SK-N-DZ (cell line): Measurements from ENCODE around the gene WSB1.
A peak's percentile ranks its signal among the peaks of the same experiment; 100 is the strongest.
"Not testable (repeated sequence)": the region's sequence is repeated elsewhere in the genome, so short reads cannot be mapped to it uniquely, and the experiment has no call there.

ENCODE experiments used
- DNase-seq: peaks from one replicate; pipeline ENCODE4 v3.0.0-alpha.2; 2015; ENCODE audit warnings: low spot score

Gene WSB1

DNA sequence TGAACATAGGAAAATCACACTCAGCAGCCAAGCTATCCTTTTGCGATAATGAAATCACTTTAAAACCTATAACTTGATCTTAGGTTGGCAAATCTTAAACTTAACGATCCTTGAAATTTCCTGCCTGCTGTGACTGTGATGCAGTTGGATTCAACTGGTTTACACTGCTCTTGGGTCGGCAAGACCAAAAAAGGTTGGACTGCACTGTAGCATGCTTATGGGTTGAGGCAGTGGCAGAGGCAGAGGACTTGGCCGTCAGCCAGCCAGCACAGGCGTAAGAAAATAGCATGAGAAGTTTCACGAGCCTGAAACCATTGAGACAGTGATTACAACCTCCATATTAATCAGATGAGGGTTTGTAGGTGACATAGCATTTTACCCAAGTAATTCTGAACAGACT, 21.4 kb downstream of the WSB1 start:
- DNase-seq, result no peak

DNA sequence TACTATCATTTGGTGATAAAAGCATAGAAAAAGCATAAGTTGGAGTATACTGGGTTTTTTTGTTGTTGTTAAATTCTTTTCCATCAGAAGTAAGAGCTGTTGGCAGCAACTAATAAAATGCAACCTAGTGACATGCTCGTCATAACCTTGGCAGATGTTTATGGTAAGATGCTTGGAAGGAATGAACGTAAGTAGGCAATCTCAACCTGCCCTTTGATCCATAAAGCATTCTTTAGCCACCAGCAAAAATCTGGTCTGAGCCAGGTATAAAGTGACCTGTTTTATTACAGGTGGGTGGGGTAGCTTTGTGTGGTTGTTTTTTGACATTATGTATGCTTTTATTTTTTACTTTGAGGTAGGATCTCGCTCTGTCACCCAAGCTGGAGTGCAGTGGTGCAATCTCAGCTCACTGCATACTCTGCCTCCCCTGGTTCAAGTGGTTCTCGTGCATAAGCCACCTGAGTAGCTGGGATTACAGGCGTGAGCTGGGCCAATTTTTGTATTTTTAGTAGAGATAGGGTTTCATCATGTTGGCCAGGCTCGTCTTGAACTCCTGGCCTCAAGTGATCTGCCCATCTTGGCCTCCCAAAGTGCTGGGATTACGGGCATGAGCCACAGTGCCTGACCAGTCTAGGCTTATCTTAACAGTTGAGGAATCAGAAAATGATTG, 22.0 kb downstream of the WSB1 start:
- DNase-seq, result no peak

DNA sequence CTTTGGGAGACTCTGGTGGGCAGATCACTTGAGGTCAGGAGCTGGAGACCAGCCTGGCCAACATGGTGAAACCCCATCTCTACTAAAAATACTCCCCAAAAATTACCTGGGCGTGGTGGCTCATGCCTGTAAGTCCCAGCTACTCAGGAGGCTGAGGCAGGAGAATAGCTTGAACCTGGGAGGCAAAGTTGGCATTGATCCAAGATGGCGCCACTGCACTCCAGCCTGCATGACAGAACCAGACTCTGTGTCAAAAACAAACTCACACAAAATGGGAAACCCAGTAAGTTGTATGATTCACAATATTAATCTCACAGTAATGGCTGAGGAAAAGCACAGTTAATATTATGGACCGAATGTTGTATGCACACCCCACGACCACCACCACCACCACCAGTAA, 24.3 kb downstream of the WSB1 start:
- no peak for DNase-seq

DNA sequence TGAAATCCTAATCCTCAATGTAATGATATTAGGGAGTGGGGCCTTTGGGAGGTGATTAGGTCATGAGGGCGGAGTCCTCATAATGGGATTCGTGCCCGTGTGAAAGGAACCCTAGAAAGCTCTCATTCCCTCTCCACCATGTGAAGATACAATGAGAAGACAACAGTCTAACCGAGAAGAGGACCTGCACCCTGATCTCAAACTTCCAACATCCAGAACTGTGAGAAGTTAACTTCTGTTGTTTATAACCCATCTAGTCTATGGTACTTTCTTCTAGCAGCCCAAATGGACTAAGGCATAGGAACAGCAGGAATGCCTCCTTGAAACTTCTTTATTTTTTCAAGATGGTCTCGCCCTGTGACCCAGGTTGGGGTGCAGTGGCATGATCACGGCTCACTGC, 24.7 kb downstream of the WSB1 start:
- no peak for DNase-seq

- no peak for DNase-seq
These were observed 25.8 kb downstream of the WSB1 start for GRCh38 chr17:27319541-27320221.

GRCh38 chr17:27320222-27320560, 26.3 kb downstream of the WSB1 start:
- no peak for DNase-seq

DNA sequence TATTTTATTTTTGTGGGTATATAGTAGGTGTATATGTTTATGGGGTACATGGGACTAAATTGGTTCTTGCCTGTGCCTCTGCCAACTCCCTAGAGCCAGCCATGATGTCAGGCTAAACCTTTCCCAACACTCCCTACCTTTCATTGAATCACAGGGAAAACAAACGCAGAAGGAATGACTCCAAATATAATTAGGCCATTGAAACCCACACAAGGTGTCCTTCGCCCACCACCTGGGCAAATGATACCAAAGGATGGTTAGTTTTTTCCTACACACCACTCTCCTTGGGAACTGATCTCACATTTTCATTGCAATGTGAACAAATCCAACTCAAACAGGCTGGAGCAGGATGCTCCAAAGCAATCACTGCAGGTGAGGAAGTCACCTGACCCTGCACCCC, 27.5 kb downstream of the WSB1 start:
- no peak for DNase-seq

DNA sequence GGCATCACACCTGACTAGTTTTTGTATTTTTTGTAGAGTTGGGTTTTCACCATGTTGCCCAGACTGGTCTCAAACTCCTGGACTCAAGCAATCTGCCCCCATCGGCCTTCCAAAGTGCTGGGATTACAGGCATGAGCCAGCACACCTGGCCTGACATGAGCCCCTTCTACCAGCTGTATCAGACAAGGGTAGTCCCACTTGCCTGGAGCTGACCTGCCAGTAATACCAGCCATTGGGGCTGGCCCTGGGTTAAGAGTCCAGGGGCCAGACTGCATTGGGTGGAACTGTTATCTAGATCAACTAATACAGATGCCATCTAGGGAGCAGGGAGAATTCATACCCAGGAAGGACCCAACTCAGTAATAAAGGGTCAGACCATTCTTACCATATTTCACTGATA, 28.1 kb downstream of the WSB1 start:
- no peak for DNase-seq

- DNase-seq, result no peak
These were observed 29.0 kb downstream of the WSB1 start for GRCh38 chr17:27322690-27323508.

DNA sequence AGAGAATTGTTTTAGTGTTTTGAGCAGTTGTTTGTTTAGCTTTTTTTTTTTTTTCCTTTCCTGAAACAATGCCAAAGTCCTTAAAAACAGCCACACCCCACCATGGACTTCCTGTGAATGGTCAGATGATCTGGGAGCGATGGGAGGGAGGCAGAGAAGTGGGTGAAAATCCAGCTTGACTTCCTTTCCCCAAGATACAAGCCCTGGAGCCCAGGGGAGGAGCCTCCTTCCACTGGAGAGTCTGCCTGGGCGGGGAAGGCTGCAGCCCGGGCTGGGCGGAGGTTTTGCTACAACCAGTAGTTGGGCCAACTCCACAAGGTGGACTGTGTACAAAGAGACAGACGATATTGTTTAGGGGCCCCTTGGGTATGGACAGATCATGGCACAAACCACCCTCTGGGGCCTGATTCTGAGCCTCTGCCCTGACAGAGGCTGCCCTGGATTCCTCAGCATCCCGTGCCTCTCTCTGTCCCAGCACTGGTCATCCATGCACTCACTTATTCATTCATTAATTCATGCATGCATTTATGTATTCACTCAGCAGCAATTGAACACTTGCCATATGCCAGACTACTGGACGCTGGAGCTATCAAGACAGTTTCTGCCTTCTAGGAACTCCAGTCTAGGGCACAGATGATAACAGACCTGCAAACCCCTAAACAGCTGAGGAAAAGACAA, 29.8 kb downstream of the WSB1 start:
- DNase-seq, result no peak

DNA sequence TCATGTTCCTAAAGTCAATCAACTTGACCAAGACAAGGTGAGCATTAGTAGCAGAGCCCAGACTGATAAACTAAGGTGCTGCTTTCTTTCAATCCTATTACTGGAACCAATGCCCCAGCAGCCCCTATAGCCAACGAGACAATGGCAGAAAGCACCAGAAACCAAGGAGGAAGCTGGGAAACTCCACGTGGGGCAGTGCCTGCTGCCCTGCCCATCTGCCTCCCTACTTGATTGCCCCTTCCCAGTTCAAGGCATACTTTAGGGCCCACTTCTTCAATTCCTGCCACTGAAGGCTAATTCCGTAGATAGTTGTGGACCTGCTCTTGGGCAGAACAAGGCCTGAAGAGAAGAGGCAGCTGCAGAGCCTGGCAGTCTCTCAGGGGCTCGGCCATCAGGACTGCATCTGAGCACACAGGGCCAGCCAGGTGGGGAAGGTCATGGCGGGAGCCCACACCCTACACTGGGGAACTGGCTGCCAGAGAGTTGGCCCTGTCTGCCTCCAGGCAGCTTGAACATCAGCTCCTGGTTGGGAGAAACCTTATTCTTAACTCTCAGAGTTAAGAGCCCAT, 30.9 kb downstream of the WSB1 start:
- DNase-seq, result no peak

DNA sequence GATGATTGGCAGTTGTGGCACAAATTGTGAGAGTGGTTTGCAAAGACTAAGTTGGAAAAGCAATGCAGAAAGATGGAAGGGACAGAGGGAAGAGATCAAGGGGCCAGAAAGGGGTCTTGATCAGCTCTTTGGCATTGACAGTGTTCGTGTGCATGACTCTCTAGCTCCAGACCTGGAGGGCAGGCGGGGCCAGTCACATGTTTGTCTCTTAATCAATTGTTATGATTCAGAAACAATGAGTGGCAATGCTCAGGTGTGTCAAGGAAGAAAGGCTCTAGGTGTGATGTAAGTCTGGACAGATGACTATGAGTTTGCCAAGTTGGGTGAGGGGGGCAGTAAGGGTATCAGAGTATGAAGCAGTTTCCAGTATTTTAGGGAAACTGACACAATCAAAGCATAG, 32.1 kb downstream of the WSB1 start:
- DNase-seq, result no peak

GRCh38 chr17:27326585-27326984, 32.7 kb downstream of the WSB1 start:
- no peak for DNase-seq

- DNase-seq, result no peak
These were observed 33.5 kb downstream of the WSB1 start for GRCh38 chr17:27327397-27327796.

GRCh38 chr17:27327871-27328270, 34.0 kb downstream of the WSB1 start:
- DNase-seq, result no peak

DNA sequence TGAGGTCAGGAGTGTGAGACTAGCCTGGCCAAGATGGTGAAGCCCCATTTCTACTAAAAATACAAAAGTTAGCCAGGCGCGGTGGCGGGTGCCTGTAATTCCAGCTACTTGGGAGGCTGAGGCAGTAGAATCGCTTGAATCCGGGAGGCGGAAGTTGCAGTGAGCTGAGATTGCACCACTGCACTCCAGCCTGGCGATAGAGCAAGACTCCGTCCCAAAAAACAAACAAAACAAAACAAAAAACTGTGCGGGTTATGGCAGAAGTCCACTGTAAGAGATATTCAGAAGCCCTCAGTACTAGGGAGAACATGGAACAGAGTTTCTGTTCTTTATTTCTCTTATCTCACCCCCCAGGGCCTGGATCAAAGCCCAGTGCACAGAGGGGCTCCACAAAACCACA, 34.8 kb downstream of the WSB1 start:
- not testable (repeated sequence) for DNase-seq

DNA sequence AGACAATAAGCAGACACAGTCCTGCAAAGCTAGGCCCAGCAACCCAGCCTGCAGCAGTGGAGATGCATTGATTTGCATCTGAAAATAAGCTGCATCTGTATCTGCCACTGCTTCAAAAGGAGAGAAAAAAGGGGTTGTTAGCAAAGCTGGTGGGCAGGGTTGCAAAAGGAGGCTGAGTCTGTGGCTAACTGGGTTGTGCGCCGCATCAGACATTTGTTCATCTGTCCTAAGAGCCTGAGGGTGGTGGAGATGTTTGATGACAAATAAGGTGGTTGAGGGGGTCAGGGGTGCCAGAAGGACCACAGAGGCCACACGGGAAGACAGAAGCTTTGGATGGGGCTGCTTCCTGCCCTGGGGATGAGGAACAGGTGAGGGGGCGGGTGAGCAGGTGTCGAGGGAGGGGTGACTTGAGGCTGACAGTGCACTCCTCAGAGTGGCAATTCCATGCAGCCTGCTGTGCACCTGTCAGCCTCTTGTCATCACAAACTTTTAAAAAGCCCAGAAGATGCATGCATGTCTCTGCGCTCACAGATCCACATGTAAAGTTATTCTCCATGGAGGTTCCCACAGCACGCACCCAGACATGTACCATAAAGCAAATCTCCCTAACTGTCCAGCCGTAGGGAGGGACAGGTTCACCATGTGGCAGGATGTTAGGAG, 35.4 kb downstream of the WSB1 start:
- no peak for DNase-seq

GRCh38 chr17:27332047-27332393, 38.1 kb downstream of the WSB1 start:
- no peak for DNase-seq

DNA sequence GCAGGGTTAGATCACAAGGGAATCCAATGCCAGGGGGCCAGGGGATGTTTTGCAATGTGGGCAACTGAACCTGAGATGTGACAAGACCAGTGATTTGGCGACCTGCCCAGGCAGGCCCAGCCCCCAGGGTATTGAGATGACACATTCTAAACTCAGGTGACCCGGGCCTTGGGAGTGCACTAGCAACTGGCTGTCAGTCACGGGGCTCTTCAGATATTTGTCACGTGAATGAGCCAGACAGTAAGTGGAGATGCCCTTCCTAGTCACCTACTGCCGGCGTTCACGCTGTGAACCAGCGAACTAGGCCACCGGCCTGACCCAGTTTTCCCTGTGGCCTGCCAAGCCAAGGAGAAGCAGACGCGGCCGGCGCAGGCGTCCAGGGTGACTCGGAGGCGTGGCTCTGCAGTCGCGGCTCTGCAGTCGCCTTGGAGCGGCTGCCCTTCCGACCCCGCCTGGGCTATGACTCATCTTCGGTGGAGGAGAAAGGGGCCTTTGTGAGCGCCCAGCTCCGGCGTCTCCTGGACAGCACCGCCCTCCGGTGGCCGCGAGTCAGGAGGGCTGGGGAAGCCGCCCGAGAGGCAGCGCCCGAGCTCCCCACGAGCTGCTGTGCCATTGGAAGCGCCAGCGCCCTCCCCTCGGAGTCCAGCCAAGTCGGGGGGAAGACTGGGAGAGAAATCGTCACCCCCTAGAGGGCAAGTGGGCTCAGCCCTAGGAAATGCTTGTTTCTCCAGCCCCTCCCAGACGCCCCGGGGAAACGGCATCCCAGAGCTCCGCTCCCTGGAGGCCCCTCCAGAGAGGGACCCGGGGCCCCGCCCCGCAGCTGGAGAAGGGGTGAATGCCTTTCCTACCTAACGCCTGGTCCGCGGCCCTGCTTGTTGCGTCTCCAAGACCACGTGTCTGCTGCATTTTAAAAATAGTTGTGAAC, 38.8 kb downstream of the WSB1 start:
- DNase-seq, result peak; percentile 97

DNA sequence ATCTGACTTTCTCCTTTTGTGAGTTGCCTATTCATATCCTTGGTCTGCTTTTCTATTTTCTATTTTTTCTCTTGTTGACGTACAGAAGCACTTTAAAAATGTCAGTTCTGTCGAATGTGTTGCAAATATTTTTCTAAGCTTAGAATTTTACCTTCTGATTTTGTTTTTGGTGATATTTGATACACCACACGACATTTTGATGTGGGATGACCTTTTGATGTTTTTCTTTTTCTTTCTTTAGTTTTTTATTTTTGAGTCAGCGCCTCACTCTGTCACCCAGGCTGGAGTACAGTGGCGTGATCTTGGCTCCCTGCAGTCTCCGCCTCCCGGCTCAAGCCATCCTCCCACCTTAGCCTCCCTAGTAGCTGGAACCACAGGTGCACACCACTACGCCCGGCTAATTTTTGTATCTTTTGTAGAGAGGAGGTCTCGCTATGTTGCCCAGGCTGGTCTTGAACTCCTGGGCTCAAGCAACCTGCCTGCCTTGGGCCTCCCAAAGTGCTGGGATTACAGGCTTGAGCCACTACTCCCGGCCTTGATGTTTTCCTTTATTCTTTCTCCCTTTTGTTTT, 39.6 kb downstream of the WSB1 start:
- DNase-seq, result no peak
